K562 (cell line): ENCODE data around the gene SIGLEC6. TPM values are rescaled to one million over a fixed set of nuclear protein-coding genes. Genes with fewer than 3 reads are reported as not detected.
A peak's percentile ranks its signal among the peaks of the same experiment; 100 is the strongest.

Source experiments
- E2F6 ChIP-seq, 2 experiments: IDR thresholded peaks; 2 replicates each; pipeline ENCODE4 v1.6.1; 2011; ENCODE audit warnings: borderline replicate concordance in 1 of 2, control low read depth in 1 of 2, low read depth in 1 of 2, low read length in 1 of 2, mild to moderate bottlenecking in 1 of 2, mixed read lengths in 1 of 2, moderate library complexity in 1 of 2; ENCODE audit not compliant: insufficient read depth in 1 of 2, insufficient read length in 1 of 2, poor library complexity in 1 of 2, severe bottlenecking in 1 of 2; ENCODE audit errors: extremely low read depth in 1 of 2
- HEY1 ChIP-seq: fragments of 250-450 bp; sonication (Bioruptor Pico); IDR thresholded peaks from 2 replicates; pipeline ENCODE4 v1.5.0; 2020; ENCODE audit warnings: mild to moderate bottlenecking, moderate library complexity, borderline replicate concordance
- HSF4 ChIP-seq: fragments of 250-450 bp; sonication (Bioruptor Pico); IDR thresholded peaks from 2 replicates; pipeline ENCODE4 v2.1.2; 2022; ENCODE audit warnings: mild to moderate bottlenecking, moderate library complexity, borderline replicate concordance
- KDM2B ChIP-seq: fragments of 250-450 bp; sonication (Bioruptor Pico); IDR thresholded peaks from 2 replicates; pipeline ENCODE4 v1.8.0; 2021; ENCODE audit warnings: mild to moderate bottlenecking, moderate library complexity
- MBD1 ChIP-seq: fragments of 250-450 bp; sonication (Bioruptor Pico); IDR thresholded peaks from 2 replicates; pipeline ENCODE4 v1.8.0; 2022; ENCODE audit warnings: inconsistent platforms
- MITF ChIP-seq: IDR thresholded peaks from 2 replicates; pipeline ENCODE4 v1.6.1; 2014; ENCODE audit warnings: antibody characterized with exemption
- MNT ChIP-seq, 2 experiments: fragments of 450-650 bp; conservative IDR thresholded peaks; 2 replicates each; pipeline ENCODE4 v1.6.1; 2017; ENCODE audit warnings: mild to moderate bottlenecking in 2 of 2, moderate library complexity in 2 of 2
- NFYB ChIP-seq: IDR thresholded peaks from 2 replicates; pipeline ENCODE4 v1.6.1; 2011; ENCODE audit warnings: mild to moderate bottlenecking, moderate library complexity; ENCODE audit not compliant: insufficient read length; ENCODE audit errors: extremely low read depth
- NR2F6 ChIP-seq: fragments of 450-650 bp; formaldehyde crosslinking; IDR thresholded peaks from 2 replicates; pipeline ENCODE4 v1.4.0; 2020; ENCODE audit warnings: mild to moderate bottlenecking
- POLR2AphosphoS5 ChIP-seq: IDR thresholded peaks from 2 replicates; pipeline ENCODE4 v1.6.1; 2011; ENCODE audit warnings: mild to moderate bottlenecking, low read depth, low read length, moderate library complexity; ENCODE audit not compliant: control insufficient read depth, insufficient read depth
- RBFOX2 ChIP-seq: fragments of 200-400 bp; formaldehyde crosslinking; IDR thresholded peaks from 2 replicates; pipeline ENCODE4 v1.6.1; 2017; ENCODE audit warnings: low read depth, mild to moderate bottlenecking, low read length, moderate library complexity
- TCFL5 ChIP-seq: fragments of 250-450 bp; sonication (Bioruptor Pico); conservative IDR thresholded peaks from 2 replicates; pipeline ENCODE4 v1.6.1; 2021; ENCODE audit warnings: mild to moderate bottlenecking, moderate library complexity, matching md5 sums
- ZC3H4 ChIP-seq: sonication (generic); formaldehyde crosslinking; IDR thresholded peaks from 2 replicates; pipeline ENCODE4 v1.9.0; 2021; ENCODE audit warnings: missing genetic modification reagents, borderline replicate concordance
- ZKSCAN1 ChIP-seq: fragments of 150-350 bp; IDR thresholded peaks from 2 replicates; pipeline ENCODE4 v1.6.1; 2016; ENCODE audit warnings: low read depth, low read length
- ZKSCAN3 ChIP-seq: fragments of 250-450 bp; sonication (Bioruptor Pico); IDR thresholded peaks from 2 replicates; pipeline ENCODE4 v1.4.0; 2020
- ZNF133 ChIP-seq: fragments of 250-450 bp; sonication (Bioruptor Pico); IDR thresholded peaks from 2 replicates; pipeline ENCODE4 v1.4.0; 2020; ENCODE audit warnings: mild to moderate bottlenecking
- ZNF316 ChIP-seq: fragments of 450-650 bp; IDR thresholded peaks from 2 replicates; pipeline ENCODE4 v1.6.1; 2016
- ZNF408 ChIP-seq: fragments of 250-450 bp; sonication (Bioruptor Pico); IDR thresholded peaks from 2 replicates; pipeline ENCODE4 v1.4.0; 2020; ENCODE audit warnings: low read depth, mild to moderate bottlenecking, moderate library complexity
- ZNF639 ChIP-seq, 2 experiments: fragments of 200-800 bp in 1 of 2; sonication (Bioruptor generic) in 1 of 2; sonication (generic) in 1 of 2; formaldehyde crosslinking in 1 of 2; IDR thresholded peaks in 1 of 2; conservative IDR thresholded peaks in 1 of 2; 2 replicates each; pipeline versions ENCODE4 v1.5.0 to v1.6.1; 2016 to 2020; ENCODE audit warnings: missing compliant biosample characterization in 1 of 2, missing genetic modification characterization in 1 of 2, missing genetic modification reagents in 1 of 2
- polyA plus RNA-seq, 8 experiments: library from polyadenylated mRNA; depleted of rRNA in 4 of 8; stranded (reverse) in 5 of 8; unstranded in 3 of 8; fragments of >200 nt; fragmentation: Nextera tagmentation in 2 of 8; fragmentation: Illumina TruSeq in 1 of 8; extraction: Ambion mirVana in 2 of 8; extraction: Trizol in 1 of 8; gene quantifications; 2 replicates each; pipeline versions ENCODE4 v1.2.1 to v1.2.3, GENCODE V29; 2011 to 2014; ENCODE audit warnings: inconsistent platforms in 1 of 8, missing spikeins in 1 of 8
- total RNA-seq, 7 experiments: library from RNA; depleted of rRNA in 6 of 7; stranded (reverse); fragments of >200 nt in 6 of 7; fragmentation: Illumina TruSeq in 2 of 7; extraction: Trizol in 2 of 7; gene quantifications; 2 replicates each; pipeline versions ENCODE4 v1.2.1 to v1.2.3, GENCODE V29; 2011 to 2021; ENCODE audit warnings: low replicate concordance in 1 of 7

Gene SIGLEC6
- total and polyA plus RNA-seq, 9 of the 15 experiments (the other 6 are each of a cell fraction or from before 2014, with no cell fraction given), result 0.03 to 17.5 (median 0.71) TPM

- TF ChIP-seq MBD1 (no peak), HSF4 (peak; percentile 68; the same call in 1 of the 2 replicates), RBFOX2 (peak; percentile 33; the same call in 1 of the 2 replicates), ZKSCAN3 (CRISPR knock-in tag) (no peak), ZNF639 (CRISPR knock-in tag; conservative IDR thresholded peaks at IDR 0.05 in 1 of 2, IDR thresholded peaks at IDR 0.05 in 1 of 2) (no peak; a peak in 1 of 4 replicates), MNT (conservative IDR thresholded peaks at IDR 0.05) (peak; percentile 64 to 77; a peak in 3 of 4 replicates), HEY1 (no peak), ZC3H4 (CRISPR knock-in tag) (no peak), NR2F6 (CRISPR knock-in tag) (no peak), TCFL5 (CRISPR knock-in tag) (no peak), POLR2AphosphoS5 (peak; percentile 45; the same call in 1 of the 2 replicates), ZNF316 (peak; percentile 4; the same call in 1 of the 2 replicates), ZKSCAN1 (no peak), ZNF133 (no peak), KDM2B (CRISPR knock-in tag) (no peak), NFYB (no peak), E2F6 (IDR thresholded peaks at IDR 0.05; ENCODE audit: borderline replicate concordance in 1 of 2, extremely low read depth in 1 of 2, insufficient read depth in 1 of 2, insufficient read length in 1 of 2, low read depth in 1 of 2, low read length in 1 of 2, poor library complexity in 1 of 2, severe bottlenecking in 1 of 2) (peak; percentile 43 to 75), MITF (peak; percentile 32; the same call in 1 of the 2 replicates), ZNF408 (no peak)
Observed at GRCh38 chr19:51549533-51550324, 18.3 kb upstream of the SIGLEC6 start (continued).
